Right kidney (tissue), 1 donor: ENCODE data around the gene ADAP1.
A peak's percentile ranks its signal among the peaks of the same experiment; 100 is the strongest.

Experiments
- DNase-seq: peaks from one replicate; pipeline ENCODE4 v3.0.0-alpha.2; 2016

The ADAP1 gene

DNA sequence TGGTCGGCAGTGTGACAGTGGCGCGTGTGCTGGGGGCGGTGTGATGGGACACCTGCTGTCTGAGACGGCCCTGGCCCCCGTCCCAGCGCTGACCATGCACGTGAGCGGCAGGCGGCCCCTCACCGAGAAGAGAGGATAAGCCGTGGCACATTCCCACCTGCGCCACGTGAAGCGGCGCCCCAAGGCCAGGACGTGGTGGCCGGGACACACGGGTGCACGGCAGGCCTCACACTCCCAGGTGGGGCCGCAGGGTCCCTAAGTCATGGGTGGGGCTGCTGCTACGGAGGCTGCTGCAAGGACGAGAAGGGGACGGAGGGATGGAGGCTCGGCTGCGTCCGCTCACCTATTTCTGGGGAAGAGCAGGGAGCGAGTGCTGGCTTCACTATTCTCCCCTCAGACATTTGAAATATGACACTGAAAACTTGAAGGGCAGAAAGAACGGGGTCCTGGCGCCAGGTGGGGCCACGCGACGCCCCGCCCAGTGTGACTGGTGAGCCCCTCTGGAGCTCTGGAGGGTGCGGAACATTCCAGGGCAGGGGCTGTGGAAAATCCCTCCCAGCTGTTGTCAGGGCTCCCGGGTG, 36.0 kb upstream of the ADAP1 start:
- peak; percentile 13 for DNase-seq

DNA sequence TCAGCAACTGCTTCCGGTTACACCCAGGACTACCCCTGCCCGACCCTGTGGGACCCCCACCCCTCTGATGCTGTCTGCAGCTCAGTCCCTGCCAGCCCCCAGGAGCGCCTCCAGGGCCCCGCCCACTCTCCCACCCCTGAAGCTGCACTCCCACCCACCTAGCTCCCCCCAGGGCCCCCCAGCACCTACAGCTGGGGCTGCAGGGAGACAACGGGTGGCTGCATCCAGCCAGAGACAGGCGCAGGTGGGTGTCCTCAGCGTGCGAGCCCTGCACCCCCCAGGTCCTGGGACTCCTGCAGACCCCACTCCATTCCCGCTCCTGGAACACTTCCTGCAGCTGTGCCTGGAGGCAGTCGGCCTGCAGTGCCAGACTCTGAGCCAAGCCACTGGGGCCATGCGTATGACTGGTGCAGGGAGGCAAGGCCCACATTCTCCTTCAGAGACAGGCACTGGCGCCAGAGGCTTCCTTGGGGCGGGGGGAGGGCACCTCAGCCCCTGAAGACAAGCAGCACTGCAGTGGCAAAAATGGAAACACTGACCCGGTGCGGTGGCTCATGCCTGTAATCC, 34.6 kb upstream of the ADAP1 start:
- DNase-seq: no peak

- DNase-seq: peak; percentile 56
Observed at GRCh38 chr7:988426-988911, 34.0 kb upstream of the ADAP1 start.

- DNase-seq: no peak
Observed at GRCh38 chr7:987909-988308, 33.4 kb upstream of the ADAP1 start.

DNA sequence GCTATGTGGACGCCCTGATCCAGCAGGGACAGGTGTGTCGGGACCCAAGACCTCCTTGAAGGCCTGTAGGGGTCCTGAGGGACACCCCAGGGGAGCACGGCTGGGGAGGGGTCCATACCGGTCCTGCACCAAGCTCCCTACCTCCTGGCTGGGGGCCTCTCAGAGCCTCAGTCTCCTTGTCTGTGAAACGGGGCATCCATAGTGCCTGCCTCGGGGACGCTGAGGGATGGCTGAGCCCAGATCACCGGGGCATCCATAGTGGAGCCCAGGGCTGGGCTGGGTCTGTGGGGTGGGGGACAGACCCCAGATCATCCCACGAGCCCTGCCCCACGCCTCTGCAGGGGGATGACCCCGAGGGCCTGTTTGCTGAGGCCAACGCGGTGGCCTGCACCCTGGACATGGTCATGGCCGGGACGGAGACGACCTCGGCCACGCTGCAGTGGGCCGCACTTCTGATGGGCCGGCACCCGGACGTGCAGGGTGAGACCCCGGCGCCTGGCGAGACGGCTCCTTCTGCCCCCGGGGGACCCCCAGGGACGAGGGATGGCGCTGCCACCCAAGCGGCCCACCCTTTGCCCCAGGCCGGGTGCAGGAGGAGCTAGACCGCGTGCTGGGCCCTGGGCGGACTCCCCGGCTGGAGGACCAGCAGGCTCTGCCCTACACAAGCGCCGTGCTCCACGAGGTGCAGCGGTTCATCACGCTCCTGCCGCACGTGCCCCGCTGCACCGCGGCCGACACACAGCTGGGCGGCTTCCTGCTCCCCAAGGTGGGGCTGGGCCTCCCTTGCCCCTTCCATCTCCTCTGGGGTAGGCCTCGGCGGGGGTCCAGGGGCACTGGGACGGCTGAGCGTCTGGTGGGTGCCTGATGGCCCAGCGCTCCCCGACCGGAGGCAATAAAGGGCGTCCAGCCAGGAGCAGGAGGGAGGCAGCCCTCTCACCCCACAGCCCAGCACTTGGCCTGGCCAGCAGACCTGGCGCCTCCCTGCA, 32.6 kb upstream of the ADAP1 start:
- DNase-seq: no peak

- no peak for DNase-seq
Observed at GRCh38 chr7:985915-986741, 31.6 kb upstream of the ADAP1 start.

GRCh38 chr7:985127-985416, 30.6 kb upstream of the ADAP1 start:
- no peak for DNase-seq

- no peak for DNase-seq
Observed at GRCh38 chr7:984361-985126, 30.1 kb upstream of the ADAP1 start.

- no peak for DNase-seq
Observed at GRCh38 chr7:983616-984071, 29.2 kb upstream of the ADAP1 start.

DNA sequence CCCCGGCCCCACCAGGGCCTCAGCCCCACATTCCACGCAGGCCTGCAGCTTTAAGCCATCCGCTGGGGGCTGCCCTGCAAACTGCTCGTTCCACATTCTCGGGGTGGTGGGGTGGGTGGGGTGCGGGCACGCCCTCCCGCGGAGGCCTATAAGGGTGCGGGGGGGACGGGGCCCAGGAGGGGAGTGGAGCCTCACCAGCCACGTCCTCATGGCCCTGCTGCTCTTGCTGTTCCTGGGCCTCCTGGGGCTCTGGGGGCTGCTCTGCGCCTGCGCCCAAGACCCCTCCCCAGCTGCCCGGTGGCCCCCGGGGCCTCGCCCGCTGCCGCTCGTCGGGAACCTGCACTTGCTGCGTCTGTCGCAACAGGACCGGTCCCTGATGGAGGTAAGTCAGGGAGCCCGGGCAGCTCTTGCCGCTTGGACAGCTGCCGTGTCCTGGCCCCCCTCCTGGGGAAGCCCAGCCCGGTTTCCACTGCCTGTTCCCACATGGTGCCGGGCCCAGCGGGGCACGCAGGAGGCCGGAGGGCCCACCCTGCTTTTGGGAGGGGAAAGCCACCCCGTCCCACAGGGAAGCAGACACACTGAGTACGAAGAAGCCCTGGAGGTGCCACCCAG, 28.6 kb upstream of the ADAP1 start, which contains the start of gene CYP2W1:
Gene CYP2W1 (plus strand): TSS at position 178 of the 612 bp plus-strand sequence. CDS start 31 bp downstream, at position 209.
- DNase-seq: peak; percentile 46

GRCh38 chr7:982511-983003, 28.1 kb upstream of the ADAP1 start:
- DNase-seq: peak; percentile 63

DNA sequence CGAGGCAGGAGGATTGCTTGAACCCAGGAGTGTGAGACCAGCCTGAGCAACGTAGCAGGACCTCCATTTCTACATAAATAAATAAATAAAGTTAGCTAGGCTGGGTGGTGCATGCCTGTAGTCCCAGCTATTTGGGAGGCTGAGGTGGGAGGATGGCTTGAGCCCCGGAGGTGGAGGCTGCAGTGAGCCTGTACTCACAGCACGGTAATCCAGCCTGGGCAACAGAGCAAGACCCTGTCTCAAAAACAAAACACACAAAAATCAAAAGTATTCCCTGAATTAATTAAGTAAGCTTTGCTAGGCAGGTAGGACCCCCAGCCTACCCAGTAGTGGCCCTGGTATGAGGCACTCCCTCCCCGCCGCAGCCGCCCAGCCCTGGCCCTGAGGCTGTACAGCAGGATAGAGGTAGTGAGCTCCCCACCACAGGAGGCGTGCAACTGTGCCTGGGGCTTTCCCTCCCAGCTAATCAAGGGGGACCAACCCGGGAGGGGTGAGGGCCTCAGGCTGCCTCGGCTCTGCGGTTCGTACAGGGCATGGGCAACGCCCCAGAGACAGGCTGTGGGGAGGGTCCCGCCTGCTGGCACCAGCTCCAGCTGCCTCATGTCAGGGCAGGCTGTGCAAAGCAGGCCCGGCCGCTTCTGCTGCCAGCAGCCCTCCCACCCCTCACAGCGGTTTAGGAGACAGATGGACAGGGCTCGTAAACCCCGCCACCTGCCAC, 27.5 kb upstream of the ADAP1 start:
- DNase-seq: no peak

DNA sequence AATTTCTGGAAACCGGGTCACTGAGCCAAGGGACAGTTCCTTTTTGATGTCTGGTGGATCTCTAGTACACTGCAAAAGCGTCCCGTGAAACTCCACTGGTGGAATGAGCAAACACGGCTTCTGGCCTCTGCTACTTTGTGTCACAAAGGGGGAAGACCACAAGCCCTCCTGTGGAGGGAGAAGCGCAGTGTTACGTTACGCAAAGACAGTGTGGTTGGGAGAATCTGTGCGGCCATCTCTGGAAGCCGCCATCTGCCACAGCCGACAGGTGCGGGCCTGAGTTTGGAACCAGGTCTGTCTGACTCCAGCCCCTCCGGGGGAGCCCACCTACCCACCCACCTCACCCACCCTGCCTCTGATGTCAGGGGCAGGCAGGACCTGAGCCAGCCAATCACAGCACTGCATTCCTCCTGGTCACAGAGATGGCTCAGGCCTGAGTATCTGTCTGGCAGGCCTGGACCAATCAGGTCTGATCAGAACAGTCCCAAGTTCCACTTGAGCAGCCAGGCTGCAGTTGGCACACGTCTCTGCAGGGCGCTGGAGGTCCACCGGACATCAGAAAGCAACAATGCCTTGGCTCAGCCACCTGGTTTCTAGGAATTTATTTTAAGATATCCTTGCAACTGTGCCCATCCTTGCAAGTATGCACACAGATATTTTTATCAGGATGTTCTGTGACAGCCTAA, 25.5 kb upstream of the ADAP1 start:
- peak; percentile 32 for DNase-seq

- DNase-seq: no peak
Observed at GRCh38 chr7:979151-979550, 24.7 kb upstream of the ADAP1 start.

DNA sequence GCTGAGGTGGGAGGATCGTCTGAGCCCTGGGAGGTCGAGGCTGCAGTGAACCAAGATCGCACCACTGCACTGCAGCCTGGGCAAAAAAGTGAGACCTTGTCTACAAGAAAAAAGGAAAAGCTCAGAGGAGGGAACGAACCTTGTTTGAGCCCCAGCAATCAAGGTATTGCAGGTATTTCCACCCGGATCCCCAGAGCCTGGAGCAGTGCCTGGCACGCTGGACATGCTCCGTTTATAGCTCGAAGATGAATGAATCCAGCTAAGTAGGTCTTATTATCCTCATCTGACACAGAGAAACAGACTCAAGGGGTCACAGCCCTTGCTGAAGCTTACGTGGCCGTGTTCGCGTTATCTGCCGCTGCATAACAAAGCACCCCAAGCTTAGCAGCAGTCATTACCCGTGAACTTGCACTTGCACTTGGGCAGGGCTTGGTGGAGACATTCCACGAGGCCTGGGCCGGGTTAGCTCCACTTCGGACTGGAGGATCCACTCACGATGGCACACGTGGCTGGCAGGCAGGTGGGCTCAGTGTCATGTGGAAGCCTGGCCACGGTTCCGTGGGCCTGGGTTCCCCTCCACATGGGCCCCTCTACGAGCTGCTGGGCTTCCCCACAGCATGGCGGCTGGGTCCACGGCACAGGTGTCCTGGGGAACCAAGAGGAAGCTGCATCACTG, 24.1 kb upstream of the ADAP1 start:
- DNase-seq: no peak

GRCh38 chr7:978049-978346, 23.5 kb upstream of the ADAP1 start:
- DNase-seq: peak; percentile 53

GRCh38 chr7:977326-978048, 23.0 kb upstream of the ADAP1 start:
- peak; percentile 70 for DNase-seq

DNA sequence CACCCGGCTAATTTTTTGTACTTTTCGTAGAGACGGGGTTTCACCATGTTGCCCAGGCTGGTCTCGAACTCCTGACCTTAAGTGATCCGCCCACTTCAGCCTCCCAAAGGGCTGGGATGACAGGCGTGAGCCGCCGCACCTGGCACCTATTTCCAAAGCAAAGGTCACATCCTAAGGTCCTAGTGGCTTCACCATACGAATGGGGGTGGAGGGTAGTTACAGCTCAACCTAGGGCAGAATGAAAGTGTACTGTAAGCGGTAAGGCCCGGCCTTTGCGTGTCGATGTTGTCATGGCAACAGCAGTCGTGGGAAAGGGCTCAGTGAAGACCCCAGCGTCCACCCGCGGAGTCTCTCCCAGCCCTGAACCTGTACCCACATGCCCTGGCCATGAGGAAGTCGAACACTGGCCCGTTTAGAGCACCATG, 22.4 kb upstream of the ADAP1 start:
- DNase-seq: peak; percentile 58
